Smooth muscle cell (in vitro differentiated cells): Measurements from ENCODE around the gene MBD4. TPM values are rescaled to one million over a fixed set of nuclear protein-coding genes. Genes with fewer than 3 reads are reported as not detected.

Experiments
- DNase-seq: peaks from one replicate; lab custom pipeline; 2025; ENCODE audit not compliant: unreplicated experiment; lab: John Stamatoyannopoulos, UW
- H2AFZ ChIP-seq: fragments of 200-600 bp; sonication (generic); 2 replicates; pipeline ENCODE4 v1.6.0; 2016; ENCODE audit warnings: antibody characterized with exemption, low read depth, mild to moderate bottlenecking
- H3F3A ChIP-seq: fragments of 200-600 bp; sonication (generic); 2 replicates; pipeline ENCODE4 v1.6.0; 2017; ENCODE audit warnings: antibody characterized with exemption, low read depth
- H3K27ac ChIP-seq: fragments of 200-600 bp; sonication (generic); 2 replicates; pipeline ENCODE4 v1.5.1; 2016; ENCODE audit warnings: low read depth, mild to moderate bottlenecking
- H3K27me3 ChIP-seq: fragments of 200-600 bp; sonication (generic); 2 replicates; pipeline ENCODE4 v1.6.1; 2016; ENCODE audit warnings: low read depth, mild to moderate bottlenecking
- H3K36me3 ChIP-seq: fragments of 200-600 bp; sonication (generic); 2 replicates; pipeline ENCODE4 v1.5.1; 2016; ENCODE audit warnings: low read depth
- H3K4me1 ChIP-seq: fragments of 200-600 bp; sonication (generic); 2 replicates; pipeline ENCODE4 v1.5.1; 2016; ENCODE audit warnings: low read depth
- H3K4me2 ChIP-seq: fragments of 200-600 bp; sonication (generic); 2 replicates; pipeline ENCODE4 v1.6.0; 2016; ENCODE audit warnings: mild to moderate bottlenecking
- H3K4me3 ChIP-seq: fragments of 200-600 bp; sonication (generic); 2 replicates; pipeline ENCODE4 v1.5.1; 2016; ENCODE audit warnings: mild to moderate bottlenecking
- H3K79me2 ChIP-seq: fragments of 200-600 bp; sonication (generic); 2 replicates; pipeline ENCODE4 v1.6.0; 2016; ENCODE audit warnings: low read depth, mild to moderate bottlenecking
- H3K9ac ChIP-seq: fragments of 200-600 bp; sonication (generic); 2 replicates; pipeline ENCODE4 v1.6.0; 2016; ENCODE audit warnings: low read depth
- H3K9me3 ChIP-seq: fragments of 200-600 bp; sonication (generic); replicated peaks from 2 replicates; pipeline ENCODE4 v1.5.1; 2016; ENCODE audit warnings: low read depth
- H4K20me1 ChIP-seq: fragments of 200-600 bp; sonication (generic); 2 replicates; pipeline ENCODE4 v1.6.0; 2016; ENCODE audit warnings: low read depth
- CTCF ChIP-seq: fragments of 200-600 bp; sonication (generic); IDR thresholded peaks from 2 replicates; pipeline ENCODE4 v1.5.1; 2017; ENCODE audit warnings: borderline replicate concordance, mild to moderate bottlenecking, antibody characterized with exemption; ENCODE audit not compliant: insufficient read depth, poor library complexity, severe bottlenecking
- WGBS: methylation state at CpG from one replicate; pipeline ENCODE4 v1.1.7; 2016; ENCODE audit warnings: low lambda C conversion rate; 5-methylcytosine and 5-hydroxymethylcytosine counted together
- polyA plus RNA-seq: library from polyadenylated mRNA; unstranded; fragments of >200 nt; fragmentation: Nextera tagmentation; extraction: Ambion mirVana; gene quantifications from 2 replicates; pipeline ENCODE4 v1.2.1, GENCODE V29; 2016
- total RNA-seq: library from RNA; depleted of rRNA; stranded (reverse); fragments of >200 nt; gene quantifications from 2 replicates; pipeline ENCODE4 v1.2.3, GENCODE V29; 2014

The MBD4 gene
- total and polyA plus RNA-seq, 2 experiments from 2014 or later = 23.1 to 26.5 TPM

- no peak overlapping the region for H3K4me3 ChIP-seq
- TF ChIP-seq CTCF = no peak
- no peak overlapping the region for H2AFZ ChIP-seq
- H3K9me3 ChIP-seq = no peaks in the 10 kb centered on the region
- no peak overlapping the region for H3K9ac ChIP-seq
- H3K27me3 ChIP-seq = no peaks in the 10 kb centered on the region
- no peaks in the 10 kb centered on the region for H4K20me1 ChIP-seq
- no peaks in the 10 kb centered on the region for H3K36me3 ChIP-seq
- peaks cover 3% of the 10 kb centered on the region for H3F3A ChIP-seq
- no peak overlapping the region for H3K4me2 ChIP-seq
- no peak for DNase-seq
- no peaks in the 10 kb centered on the region for H3K79me2 ChIP-seq
- peaks cover 8% of the 10 kb centered on the region for H3K4me1 ChIP-seq
- no peak overlapping the region for H3K27ac ChIP-seq
- WGBS = 91% methylated on average over 2 of the region's 2 CpGs
Measured at GRCh38 chr3:129425619-129426018, 14.1 kb downstream of the MBD4 start.

GRCh38 chr3:129425213-129425612, 14.5 kb downstream of the MBD4 start:
- H3K27ac ChIP-seq = no peak overlapping the region
- no peaks in the 10 kb centered on the region for H3K79me2 ChIP-seq
- H3K36me3 ChIP-seq = no peaks in the 10 kb centered on the region
- H3K9ac ChIP-seq = no peak overlapping the region
- peaks cover 3% of the 10 kb centered on the region for H3F3A ChIP-seq
- H2AFZ ChIP-seq = no peak overlapping the region
- H3K4me2 ChIP-seq = no peak overlapping the region
- H4K20me1 ChIP-seq = no peaks in the 10 kb centered on the region
- no peaks in the 10 kb centered on the region for H3K27me3 ChIP-seq
- TF ChIP-seq CTCF = no peak
- DNase-seq = no peak
- H3K4me1 ChIP-seq = peaks cover 8% of the 10 kb centered on the region
- no peaks in the 10 kb centered on the region for H3K9me3 ChIP-seq
- 89% methylated on average over 3 of the region's 3 CpGs for WGBS
- H3K4me3 ChIP-seq = no peak overlapping the region

GRCh38 chr3:129424185-129424841, 15.4 kb downstream of the MBD4 start:
- 65% methylated on average over 4 of the region's 4 CpGs for WGBS
- no peak for DNase-seq

More at GRCh38 chr3:129424185-129424841, 15.4 kb downstream of the MBD4 start:
- Histone ChIP-seq H3K4me3 (no peak overlapping the region), H3K36me3 (no peaks in the 10 kb centered on the region), H2AFZ (no peak overlapping the region), H3K4me2 (no peak overlapping the region), H3F3A (peaks cover 3% of the 10 kb centered on the region), H3K4me1 (peaks cover 8% of the 10 kb centered on the region), H3K9me3 (no peaks in the 10 kb centered on the region), H3K79me2 (no peaks in the 10 kb centered on the region), H3K27ac (no peak overlapping the region), H4K20me1 (no peaks in the 10 kb centered on the region), H3K27me3 (no peaks in the 10 kb centered on the region), H3K9ac (no peak overlapping the region)
- no peak for TF ChIP-seq CTCF
